Subcutaneous abdominal adipose tissue (tissue), 5 donors: Measurements from ENCODE around the gene TMEM106C.

Experiments used
- H3K27ac ChIP-seq: one replicate; pipeline ENCODE4 v1.7.0; 2013; ENCODE audit warnings: low read depth, mild to moderate bottlenecking, inconsistent platforms, low read length, moderate library complexity
- H3K27me3 ChIP-seq, 5 donors: one replicate each; pipeline ENCODE4 v1.7.0; 2013; ENCODE audit warnings: low read length in 5 of 5, inconsistent platforms in 1 of 5; ENCODE audit not compliant: control insufficient read depth in 5 of 5, insufficient read depth in 4 of 5
- H3K36me3 ChIP-seq, 5 donors: one replicate each; pipeline ENCODE4 v1.7.0; 2013; ENCODE audit warnings: low read length in 5 of 5; ENCODE audit not compliant: control insufficient read depth in 5 of 5, insufficient read depth in 5 of 5
- H3K4me1 ChIP-seq, 5 donors: one replicate each; pipeline ENCODE4 v1.7.0; 2013; ENCODE audit warnings: low read length in 5 of 5, mild to moderate bottlenecking in 3 of 5, moderate library complexity in 1 of 5; ENCODE audit not compliant: control insufficient read depth in 5 of 5, insufficient read depth in 5 of 5
- H3K4me3 ChIP-seq, 5 donors: one replicate each; pipeline ENCODE4 v1.7.0; 2013; ENCODE audit warnings: low read length in 5 of 5, low read depth in 1 of 5
- H3K9ac ChIP-seq, 5 donors: one replicate each; pipeline ENCODE4 v1.7.0; 2013; ENCODE audit warnings: low read length in 5 of 5, mild to moderate bottlenecking in 4 of 5, moderate library complexity in 3 of 5
- H3K9me3 ChIP-seq, 5 donors: one replicate each; pipeline ENCODE4 v1.7.0; 2013; ENCODE audit warnings: low read length in 5 of 5; ENCODE audit not compliant: control insufficient read depth in 5 of 5
- donor health status: healthy.
- donor health status: healthy.
- donor health status: healthy.
- donor health status: healthy.
- donor health status: healthy.

Gene TMEM106C

DNA sequence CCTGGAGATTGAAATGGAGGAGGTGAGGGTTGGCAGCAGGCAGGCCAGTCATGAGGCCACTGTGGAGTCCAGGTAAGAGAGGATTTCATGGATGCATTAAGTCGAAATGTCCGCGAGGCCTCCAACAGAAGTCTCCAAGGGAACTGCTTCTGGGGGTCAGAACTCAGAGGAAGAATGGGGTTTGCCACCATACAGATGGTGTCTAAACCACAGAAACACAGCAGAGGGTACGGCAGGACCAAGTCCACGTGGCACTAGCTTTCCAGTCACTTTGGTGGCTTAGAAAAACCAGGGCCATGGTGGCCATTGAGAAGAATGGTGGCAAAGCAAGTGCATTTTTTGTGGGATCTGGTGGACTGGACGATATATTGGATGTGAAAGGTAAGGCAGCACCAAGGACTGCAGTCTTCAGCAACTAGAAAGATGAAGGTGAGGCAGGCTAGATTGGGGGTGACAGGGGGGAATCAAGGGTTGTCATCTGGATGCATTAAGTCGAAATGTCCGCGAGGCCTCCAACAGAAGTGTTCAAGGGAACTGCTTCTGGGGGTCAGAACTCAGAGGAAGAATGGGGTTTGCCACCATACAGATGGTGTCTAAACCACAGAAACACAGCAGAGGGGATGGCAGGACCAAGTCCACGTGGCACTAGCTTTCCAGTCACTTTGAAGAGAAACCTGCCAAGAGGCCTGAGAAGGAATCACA is 22.5 kb upstream of the TMEM106C start:
- no peak overlapping the region for H3K4me3 ChIP-seq
- no peak overlapping the region for H3K9ac ChIP-seq
- no peak overlapping the region for H3K27ac ChIP-seq
- peaks cover 0 to 4% (median 3%) of the 10 kb centered on the region in 5 donors for H3K4me1 ChIP-seq
- no peaks in the 10 kb centered on the region for H3K36me3 ChIP-seq
- H3K9me3 ChIP-seq, result no peaks in the 10 kb centered on the region
- H3K27me3 ChIP-seq, result peaks cover 0 to 22% (median 18%) of the 10 kb centered on the region in 5 donors

DNA sequence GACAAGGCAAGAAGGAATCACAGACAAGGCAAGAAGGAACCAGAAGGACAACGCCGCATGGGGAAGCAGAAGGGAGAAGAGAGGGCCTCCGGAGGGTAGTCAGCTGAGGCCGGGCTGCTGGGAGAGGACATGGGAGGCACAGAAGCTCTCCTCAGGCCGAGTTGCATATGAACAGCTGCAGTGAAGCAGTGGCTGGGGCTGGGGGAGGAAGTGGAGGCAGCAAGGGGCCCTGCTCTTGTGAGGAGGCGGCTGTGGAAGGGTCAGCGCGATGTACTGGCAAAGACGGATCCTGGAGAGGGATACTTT is 22.0 kb upstream of the TMEM106C start:
- Histone ChIP-seq H3K9me3 (no peaks in the 10 kb centered on the region), H3K4me3 (no peak overlapping the region), H3K36me3 (no peaks in the 10 kb centered on the region), H3K27ac (no peak overlapping the region), H3K4me1 (peaks cover 0 to 4% (median 3%) of the 10 kb centered on the region in 5 donors), H3K27me3 (peaks cover 0 to 22% (median 18%) of the 10 kb centered on the region in 5 donors), H3K9ac (no peak overlapping the region)

DNA sequence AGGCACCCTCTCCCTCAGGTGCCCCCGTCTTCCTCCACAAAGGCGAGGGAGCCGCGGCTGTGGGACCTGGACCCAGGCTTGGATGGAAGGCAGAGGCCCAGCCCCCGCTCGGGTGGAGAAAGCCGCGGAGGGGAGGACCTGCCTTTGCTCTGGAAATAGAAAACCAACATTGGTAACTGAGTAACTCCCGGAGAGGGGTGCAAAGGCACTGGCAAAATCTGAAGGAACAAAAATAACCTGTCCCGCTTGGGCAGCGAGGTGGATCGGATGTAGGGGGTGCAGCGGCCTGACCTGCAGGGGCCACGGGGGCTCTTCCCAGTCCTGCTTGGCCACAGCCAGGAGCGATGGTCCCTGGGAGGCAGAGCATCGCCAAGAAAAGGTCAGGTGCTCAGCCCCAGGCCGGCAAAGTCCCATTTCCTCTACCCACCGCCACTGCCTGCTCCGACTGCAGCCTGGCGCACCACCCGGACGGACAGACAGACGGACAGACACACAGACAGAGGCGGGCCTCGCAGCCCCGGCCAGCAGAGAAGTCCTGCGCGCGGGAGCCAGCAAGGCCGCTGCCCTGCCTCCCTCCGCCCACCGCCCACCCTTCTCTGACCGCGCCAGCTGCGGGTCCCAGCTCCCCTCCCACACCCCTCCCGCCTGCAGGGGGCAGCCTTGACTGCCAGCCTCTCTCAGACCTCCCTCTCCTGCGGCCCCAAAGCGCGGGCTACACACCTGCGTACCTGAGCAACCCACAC is 21.4 kb upstream of the TMEM106C start:
- Histone ChIP-seq H3K36me3 (no peaks in the 10 kb centered on the region), H3K27me3 (peaks cover 0 to 26% (median 18%) of the 10 kb centered on the region in 5 donors), H3K4me1 (peaks cover 0 to 4% (median 3%) of the 10 kb centered on the region in 5 donors), H3K9me3 (no peaks in the 10 kb centered on the region), H3K27ac (no peak overlapping the region), H3K9ac (no peak overlapping the region), H3K4me3 (no peak overlapping the region)

DNA sequence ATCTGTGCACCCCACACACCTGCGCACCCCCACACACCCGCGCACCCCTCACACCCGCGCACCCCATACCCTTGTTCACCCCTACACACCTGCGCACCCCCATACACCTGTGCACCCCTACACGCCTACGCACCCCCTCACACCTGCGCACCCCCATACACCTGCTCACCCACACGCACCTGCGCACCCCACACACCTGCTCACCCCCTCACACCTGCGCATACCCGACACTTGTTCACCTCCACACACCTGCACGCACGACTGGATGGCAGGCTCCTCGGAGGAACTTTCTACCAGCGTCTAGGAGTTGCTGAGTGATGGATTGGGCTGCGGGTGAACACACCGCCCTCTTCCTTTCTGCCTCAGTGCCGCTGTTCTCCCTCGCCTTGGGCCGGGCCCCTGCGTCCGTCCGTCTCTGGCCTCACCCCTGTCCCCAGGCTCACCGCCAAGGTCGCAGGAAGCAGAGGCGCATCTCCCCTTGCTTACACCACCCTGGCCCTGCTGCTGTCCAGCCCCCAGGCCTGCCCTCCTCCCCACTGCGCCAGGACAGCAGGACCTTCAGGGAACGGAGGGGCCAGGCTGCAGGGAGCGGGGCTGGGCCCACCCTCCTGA is 20.7 kb upstream of the TMEM106C start:
- no peak overlapping the region for H3K4me3 ChIP-seq
- H3K4me1 ChIP-seq, result peaks cover 0 to 4% (median 3%) of the 10 kb centered on the region in 5 donors
- H3K36me3 ChIP-seq, result no peaks in the 10 kb centered on the region
- no peak overlapping the region for H3K9ac ChIP-seq
- H3K9me3 ChIP-seq, result no peaks in the 10 kb centered on the region
- H3K27ac ChIP-seq, result no peak overlapping the region
- peaks cover 0 to 26% (median 18%) of the 10 kb centered on the region in 5 donors for H3K27me3 ChIP-seq

DNA sequence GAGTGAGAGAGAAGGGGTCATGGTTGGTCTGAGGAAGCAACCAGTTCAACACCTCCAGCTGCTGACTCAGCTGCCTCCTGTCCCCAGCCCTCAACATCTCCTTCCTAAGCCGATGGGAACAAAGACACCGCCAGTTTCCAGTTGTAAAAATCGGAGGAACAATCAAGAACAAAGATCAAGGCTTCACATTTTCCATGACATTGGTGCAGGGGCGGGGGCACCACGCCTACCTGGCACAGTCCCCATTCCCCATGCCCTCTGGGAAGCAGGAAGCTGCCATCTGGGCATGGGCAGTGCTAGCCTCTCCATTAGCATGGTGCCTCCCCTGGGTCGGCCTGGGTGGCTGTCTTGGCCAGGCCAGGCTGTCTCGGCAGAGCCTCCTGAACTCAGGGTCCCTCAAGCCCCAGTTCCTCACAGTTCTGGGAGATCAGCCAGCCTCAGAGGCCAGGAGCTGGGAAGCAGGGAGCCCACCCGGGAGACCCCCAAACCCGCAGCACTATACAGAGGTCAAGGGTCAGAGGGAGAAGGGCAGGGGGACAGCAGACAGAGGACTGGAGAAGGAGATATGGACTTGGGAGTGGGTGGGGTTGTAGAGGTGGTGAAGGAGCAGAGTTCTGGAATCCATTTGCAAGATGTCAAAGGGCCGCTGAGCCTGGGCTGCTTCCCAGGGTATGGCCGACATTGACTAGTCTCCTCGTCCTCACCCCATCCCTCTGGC is 19.6 kb upstream of the TMEM106C start:
- Histone ChIP-seq H3K9ac (no peak overlapping the region), H3K36me3 (no peaks in the 10 kb centered on the region), H3K4me1 (peaks cover 0 to 4% (median 3%) of the 10 kb centered on the region in 5 donors), H3K4me3 (no peak overlapping the region), H3K9me3 (no peaks in the 10 kb centered on the region), H3K27ac (no peak overlapping the region), H3K27me3 (peaks cover 0 to 26% (median 18%) of the 10 kb centered on the region in 5 donors)

DNA sequence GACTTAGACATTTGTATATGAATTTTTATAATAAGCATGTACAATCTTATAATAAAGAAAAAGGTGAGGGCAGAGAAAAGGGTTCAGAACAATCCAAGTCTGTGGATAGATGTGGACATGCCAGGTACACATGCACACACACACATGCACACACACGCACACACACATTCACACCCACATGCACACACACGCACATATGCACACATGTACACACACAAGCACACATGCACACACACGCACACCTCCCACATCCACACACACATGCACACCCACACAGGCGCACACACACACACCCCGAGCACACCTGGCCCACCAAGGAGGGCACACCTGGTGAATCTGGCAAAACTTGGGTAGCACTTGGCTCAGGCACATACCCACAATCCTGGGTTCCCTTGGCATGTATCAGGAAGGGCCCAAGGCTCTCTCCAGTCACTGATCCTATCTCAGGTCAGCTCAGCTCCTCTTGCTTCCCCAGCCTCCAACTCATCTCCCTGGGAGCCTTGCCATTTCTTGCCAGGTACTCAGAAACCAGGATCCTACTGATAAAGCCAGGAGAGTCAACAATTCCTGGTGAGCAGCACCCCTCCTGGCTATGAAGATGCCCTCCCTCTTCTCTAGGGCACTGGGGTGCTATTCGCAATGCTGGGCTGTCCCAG is 18.6 kb upstream of the TMEM106C start:
- H3K9me3 ChIP-seq, result no peaks in the 10 kb centered on the region
- H3K4me3 ChIP-seq, result no peak overlapping the region
- H3K36me3 ChIP-seq, result no peaks in the 10 kb centered on the region
- H3K27ac ChIP-seq, result no peak overlapping the region
- H3K27me3 ChIP-seq, result peaks cover 0 to 26% (median 18%) of the 10 kb centered on the region in 5 donors
- H3K4me1 ChIP-seq, result peaks cover 0 to 8% (median 8%) of the 10 kb centered on the region in 5 donors
- no peak overlapping the region for H3K9ac ChIP-seq

DNA sequence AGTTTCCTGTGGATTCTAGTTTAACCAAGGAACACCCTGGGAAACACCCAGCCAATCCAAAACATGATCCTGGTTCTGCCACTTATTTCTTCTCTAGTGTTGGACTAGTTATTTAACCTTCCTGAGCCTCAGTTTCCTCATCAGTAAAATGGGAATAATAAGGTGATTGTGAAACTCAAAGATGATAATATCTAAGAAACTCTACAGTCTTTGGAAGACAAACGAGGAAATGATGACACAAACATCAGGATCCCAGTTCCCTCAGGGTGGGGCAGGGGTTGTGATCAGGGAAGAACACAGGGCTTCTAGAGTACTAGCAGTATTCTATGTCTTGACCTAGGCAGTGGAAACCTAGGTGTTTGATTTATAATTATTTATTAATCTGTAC is 18.1 kb upstream of the TMEM106C start:
- peaks cover 0 to 26% (median 18%) of the 10 kb centered on the region in 5 donors for H3K27me3 ChIP-seq
- no peaks in the 10 kb centered on the region for H3K9me3 ChIP-seq
- H3K36me3 ChIP-seq, result no peaks in the 10 kb centered on the region
- no peak overlapping the region for H3K27ac ChIP-seq
- H3K4me1 ChIP-seq, result peaks cover 0 to 8% (median 8%) of the 10 kb centered on the region in 5 donors
- H3K9ac ChIP-seq, result no peak overlapping the region
- H3K4me3 ChIP-seq, result no peak overlapping the region

DNA sequence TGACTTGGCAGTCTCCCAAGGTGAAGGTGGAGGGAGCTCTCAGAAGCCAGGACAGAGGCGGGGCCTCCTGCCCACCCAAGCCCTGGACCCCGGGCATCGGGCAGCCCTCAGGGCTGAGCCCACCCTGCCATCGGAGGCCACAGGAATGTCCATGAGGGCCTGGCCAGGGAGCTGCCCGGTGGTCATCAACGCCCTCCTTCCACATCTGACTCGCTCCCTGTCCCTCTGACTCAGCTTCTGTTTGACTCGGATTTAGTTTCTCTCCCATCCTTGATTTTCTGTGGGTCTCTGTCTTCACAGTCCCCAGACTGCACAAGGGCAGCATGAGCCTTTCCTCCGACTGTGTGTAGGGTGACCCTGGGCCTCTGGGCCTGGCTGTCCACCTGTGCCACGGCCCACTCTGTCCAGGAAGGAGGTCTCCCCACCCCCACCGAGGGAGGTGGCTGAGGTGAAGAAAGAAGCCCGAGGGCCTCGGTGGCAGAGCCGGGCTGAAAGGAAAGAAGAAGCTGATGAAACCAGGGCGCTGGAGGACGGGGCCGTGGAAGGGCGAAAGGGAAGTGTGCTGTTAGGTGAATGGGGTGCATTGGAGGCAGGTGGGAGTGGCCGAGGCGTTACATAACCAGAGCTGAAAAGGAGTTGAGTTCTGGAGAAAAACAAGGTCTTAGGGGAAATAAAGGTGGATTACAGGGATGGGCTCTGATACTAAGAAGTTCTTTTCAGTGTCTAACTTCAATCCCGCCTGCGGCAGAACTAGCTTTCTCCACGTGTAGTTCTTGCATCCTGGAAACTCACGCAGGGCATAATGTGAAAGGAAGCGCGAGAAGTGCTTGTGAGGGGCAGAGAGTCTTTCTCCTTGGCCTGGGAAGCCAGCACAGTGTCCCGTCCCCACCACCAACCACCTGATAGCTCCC is 16.7 kb upstream of the TMEM106C start:
- no peak overlapping the region for H3K9ac ChIP-seq
- no peak overlapping the region for H3K4me3 ChIP-seq
- H3K27me3 ChIP-seq, result peaks cover 0 to 23% (median 11%) of the 10 kb centered on the region in 5 donors
- H3K4me1 ChIP-seq, result peaks cover 0 to 8% (median 8%) of the 10 kb centered on the region in 5 donors
- H3K27ac ChIP-seq, result no peak overlapping the region
- no peaks in the 10 kb centered on the region for H3K9me3 ChIP-seq
- no peaks in the 10 kb centered on the region for H3K36me3 ChIP-seq

DNA sequence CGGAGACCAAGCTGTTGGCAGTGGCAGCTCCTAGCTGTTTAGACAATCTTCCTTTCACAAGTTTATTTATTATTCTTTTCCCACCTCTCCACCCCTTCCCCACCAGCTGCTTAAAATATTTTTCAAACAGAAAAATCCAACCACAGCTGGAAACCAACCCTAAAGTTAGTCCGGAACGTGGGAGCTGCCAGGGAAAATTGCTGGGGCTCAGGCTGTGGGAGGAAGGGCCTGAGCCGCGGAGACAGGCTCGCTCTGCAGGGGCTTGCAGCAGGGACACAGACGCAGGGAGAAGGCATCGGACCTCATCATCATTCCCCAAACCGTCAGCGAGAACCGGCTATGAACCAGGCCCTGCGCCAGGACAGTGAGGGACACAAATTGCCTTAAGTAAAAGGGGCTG is 16.1 kb upstream of the TMEM106C start:
- Histone ChIP-seq H3K27me3 (peaks cover 0 to 17% (median 11%) of the 10 kb centered on the region in 5 donors), H3K4me3 (no peak overlapping the region), H3K4me1 (peaks cover 0 to 5% (median 4%) of the 10 kb centered on the region in 5 donors), H3K36me3 (no peaks in the 10 kb centered on the region), H3K9me3 (no peaks in the 10 kb centered on the region), H3K27ac (no peak overlapping the region), H3K9ac (no peak overlapping the region)
